Hematopoietic multipotent progenitor cell treated with erythropoietin and hydrocortisone succinate and interleukin-3 and kit ligand, for 8 days (in vitro differentiated cells): ENCODE results near the gene MRPL44.

Experiments used
- DNase-seq: peaks from one replicate; pipeline ENCODE4 v3.0.0-alpha.2; 2015

MRPL44 gene

DNA sequence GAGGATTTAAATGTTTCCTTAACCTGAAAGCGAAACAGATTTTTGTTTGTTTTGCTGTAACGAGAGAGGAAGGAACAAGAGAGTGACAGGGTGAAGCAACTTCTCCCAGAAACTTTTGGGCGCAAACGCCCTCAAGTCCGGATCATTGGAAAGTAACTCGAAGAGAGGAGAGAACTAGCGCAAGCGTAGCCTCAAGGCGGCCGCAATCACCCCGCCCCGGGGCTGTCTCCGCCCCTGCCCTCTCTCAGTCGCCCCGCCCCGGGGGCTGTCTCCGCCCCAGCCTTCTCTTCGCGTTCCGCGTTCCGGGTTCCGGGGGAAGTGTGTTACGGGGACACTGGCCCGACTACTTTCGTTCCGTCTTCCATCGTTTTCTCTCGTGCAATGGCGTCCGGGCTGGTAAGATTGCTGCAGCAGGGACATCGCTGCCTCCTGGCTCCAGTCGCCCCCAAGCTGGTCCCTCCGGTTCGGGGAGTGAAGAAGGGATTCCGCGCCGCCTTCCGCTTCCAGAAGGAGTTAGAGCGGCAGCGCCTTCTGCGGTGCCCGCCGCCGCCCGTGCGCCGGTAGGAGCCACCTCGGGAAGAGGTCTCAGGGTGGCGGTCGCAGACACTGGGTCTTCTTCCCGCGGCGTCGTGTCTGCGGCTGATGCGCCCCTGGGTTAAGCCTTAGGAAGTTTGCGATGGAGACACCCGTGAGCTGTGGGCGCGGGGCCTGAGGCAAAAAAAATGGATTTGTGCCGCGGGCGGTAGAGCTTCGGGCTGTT lies at the start of gene MRPL44:
TSS of gene MRPL44 (plus strand) at position 372 of the 760 bp plus-strand sequence. CDS start at position 382, 10 bp downstream.
- DNase-seq, result peak; percentile 95

DNA sequence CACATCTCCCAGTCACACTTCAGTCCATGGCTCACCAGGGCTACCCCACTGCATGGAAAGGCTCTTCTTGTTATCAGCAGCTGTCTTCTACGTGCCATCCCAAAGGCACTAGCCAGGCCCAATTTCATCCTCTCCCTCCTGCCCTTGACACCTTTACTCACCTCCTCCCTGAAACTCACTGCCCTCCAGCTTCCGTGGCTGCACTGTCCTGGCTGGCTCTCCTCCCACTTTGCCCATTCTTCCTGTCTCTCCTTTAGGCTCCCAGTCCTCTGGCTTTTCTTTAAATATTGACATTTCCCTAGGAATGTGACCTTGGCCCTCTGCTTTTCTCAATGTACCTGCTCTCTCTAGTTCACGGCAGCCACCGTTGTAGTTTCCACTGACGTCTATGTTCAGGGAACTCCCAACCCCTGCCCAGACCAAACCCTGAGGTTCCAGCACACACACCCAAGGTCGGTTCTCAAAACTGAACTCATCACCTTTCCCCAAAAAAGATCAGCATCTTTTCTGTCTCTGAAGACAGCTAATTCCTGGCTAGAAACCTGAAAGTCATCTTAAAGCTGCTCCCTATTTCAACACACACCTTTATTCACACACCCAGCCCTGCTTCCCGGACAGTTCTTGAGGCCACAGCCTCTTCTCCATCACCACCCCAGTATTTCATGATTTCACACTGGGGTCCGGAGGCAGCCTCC lies 48.8 kb upstream of the MRPL44 start:
- no peak for DNase-seq

- no peak for DNase-seq
Observed at GRCh38 chr2:223909001-223909741, 48.1 kb upstream of the MRPL44 start.

DNA sequence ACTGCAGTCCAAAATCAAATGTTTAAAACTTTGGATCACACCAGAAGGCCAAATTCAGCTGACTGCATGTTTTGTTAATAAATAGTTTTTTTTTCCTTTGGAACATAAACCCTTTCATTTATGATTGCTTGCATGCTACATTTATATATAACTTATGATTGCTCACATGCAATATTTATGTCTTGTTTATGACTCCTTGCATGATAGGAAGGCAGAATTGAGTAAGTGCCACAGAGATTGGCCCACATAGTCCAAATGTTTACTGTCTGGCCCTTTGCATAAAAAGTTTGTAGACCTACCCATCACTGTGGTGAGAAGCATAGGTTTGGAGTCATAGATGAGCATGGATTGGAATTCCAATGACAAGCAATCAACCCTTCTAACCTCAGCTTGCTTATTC lies 42.9 kb upstream of the MRPL44 start:
- no peak for DNase-seq

DNA sequence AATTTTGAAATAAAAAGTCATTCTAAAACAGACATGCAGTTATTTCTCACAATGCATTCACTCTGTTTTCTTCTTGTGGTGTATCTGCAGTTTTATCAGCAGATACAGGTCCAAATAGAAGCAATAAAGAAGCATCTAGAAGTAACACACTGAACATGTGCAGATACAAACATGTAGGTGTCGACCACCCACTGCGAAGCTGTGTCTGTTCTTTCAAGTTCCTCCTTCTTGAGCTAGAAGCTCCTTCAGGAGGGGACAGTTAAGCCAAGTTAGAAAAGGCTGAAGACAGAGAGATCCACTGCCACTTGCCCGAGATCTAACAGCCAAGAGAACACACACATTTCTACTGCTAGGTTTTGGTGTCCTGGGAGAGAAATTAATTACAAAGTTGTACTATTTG lies 42.2 kb upstream of the MRPL44 start:
- no peak for DNase-seq

DNA sequence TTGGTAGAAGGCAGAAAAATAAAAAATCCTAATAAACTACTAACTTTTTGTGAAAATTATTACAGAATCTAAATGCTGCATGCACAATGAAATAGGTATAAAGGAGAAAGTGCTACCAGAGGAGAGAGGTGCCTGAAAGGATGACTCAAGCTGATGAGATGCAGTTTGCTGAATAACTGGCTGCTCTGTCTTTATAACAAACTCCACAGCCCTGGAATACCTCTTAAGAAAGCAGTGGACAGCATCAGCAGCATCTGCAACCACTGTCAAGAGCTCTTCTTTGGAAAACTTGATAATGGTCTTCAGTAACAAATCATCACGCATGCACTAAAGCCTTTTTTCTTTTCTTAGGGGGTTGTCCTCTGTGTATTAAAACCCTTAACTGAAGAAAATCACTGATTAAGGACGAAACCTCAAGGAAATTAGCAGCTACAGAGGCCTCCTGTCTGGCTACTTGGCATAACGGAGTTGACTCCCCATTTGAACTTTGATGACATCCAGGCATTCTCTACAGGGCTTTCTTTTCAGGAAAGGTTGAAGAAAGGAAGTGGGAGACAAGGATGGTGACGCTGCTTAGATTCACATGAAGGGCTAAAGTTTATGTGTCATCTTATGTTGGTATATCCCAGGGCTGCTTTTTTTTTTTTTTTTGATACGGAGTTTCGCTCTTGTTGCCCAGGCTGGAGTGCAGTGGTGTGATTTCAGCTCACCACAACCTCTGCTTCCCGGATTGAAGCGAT lies 40.9 kb upstream of the MRPL44 start:
- DNase-seq, result no peak

DNA sequence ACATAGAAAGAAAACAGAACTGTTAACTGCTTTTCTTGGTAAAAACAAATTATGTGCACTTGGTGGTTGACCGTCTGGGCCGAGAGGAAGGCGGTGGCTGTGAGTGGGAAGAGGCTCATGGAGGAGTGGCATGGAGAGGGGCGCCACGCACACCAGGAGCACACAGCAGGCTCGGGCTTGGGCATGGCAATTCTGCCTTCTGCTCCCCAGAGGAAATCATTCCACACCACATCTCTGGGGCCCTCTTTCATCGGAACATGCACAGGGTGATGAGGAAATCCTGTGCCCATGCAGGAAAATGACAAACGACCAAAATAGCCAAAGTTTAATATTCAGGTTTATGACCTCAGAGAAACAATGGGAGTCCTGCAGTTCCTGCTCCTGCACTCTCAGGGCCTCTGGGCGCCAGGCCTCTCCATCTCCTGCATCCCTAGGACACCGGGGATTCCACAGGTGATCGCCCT lies 38.6 kb upstream of the MRPL44 start:
- no peak for DNase-seq

DNA sequence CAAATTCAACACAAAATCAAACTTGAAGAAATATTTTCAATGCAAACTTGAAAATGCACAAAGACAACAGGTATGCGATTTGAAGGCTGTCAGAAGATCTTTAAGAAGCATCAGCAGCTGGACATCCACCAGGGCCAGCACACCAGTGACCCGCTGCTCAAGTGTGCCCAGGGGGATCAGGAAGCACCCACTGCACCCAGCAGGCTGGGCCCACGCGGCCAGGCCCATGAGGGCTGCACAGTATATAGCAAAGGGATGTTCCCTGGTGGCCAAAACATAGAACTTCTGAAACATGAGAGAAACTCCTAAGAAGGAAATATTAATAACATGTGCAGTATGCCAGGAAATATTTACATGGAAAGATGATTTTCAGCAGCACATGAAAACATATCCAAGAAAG lies 37.2 kb upstream of the MRPL44 start:
- no peak for DNase-seq

DNA sequence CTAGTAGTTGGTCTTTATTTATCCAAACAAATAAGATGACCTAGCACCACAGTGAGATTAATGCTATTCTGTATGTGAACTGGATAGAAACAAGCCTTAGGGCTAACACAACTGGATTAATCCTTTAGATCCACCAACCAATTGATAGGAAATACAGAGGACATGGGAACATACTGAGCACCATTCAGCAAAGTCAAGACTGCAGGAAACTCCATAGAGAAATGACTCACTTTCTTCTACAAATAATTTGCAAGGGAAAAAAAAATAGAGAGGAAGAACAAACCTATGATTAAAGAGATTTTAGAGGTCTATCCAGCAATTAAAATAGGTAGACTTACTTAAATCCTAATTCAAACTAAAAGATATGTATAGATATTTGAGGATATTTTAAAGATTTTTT lies 36.1 kb upstream of the MRPL44 start:
- no peak for DNase-seq

- DNase-seq, result no peak
Observed at GRCh38 chr2:223922308-223922707, 35.0 kb upstream of the MRPL44 start.

GRCh38 chr2:223923976-223924375 lies 33.3 kb upstream of the MRPL44 start:
- no peak for DNase-seq

- DNase-seq, result no peak
Observed at GRCh38 chr2:223925106-223925505, 32.2 kb upstream of the MRPL44 start.

DNA sequence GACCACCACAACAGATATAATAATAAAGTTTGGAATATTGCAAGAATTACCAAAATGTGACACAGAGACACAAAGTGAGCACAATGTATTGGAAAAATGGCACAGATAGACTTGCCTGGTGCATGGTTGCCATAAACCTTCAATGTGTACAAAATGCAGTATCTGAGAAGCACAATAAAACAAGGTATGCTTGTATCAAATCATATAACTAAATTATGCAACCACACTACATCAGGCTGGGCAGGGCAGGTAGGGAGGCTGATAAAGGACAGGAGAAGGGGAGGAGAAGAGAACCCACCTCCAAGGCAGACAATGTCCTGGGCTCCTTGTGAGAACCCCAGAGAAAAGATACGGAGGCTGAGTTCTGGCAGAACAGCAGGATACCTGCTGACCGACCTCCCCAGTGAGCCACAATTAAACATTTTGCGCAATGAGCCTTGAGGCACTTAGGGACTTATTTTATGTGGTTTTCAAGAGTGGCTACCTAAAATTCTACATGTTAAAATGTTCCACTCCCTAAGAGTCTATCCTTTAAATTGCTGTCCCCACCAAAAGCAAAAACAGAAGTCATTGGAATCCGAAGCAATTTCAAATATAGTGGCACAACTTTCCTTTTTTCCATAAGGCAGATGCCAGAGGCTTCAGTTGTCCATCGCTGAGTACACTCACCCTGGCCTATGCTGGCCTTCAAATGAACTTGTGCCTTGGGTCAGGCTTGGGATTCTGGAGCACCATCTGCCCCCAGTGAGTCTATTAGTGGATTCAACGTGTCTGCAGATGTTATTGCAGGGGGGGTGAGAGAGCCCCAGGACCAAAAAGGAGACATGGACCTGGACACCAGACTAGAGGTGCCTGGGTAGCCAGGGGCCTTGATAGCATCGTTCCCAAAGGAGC lies 28.9 kb upstream of the MRPL44 start:
- DNase-seq, result no peak

DNA sequence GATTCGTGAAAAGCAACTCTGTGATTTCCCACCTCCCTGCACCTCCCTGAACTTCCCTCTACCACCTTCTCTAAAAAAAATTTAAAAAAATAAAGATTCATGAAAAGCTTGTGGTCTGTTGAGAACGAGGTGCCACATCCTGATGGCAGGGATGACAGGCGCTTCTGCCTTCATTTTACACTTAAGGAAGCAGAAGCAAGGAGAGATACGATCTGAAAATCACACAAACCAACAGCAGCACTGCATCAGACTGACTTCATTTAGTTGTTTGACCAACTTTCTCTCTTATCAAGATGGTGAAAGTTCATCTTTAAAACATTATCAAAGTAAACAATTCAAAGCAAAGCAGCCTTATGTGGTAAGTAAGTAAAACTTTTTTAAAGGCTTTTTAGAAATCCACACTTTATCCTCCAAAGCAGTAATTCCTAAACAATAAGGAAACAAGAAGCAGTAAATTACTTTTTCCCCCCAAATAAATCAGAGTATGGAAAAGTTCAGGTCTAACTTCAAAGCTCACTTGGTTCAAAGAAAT lies 27.6 kb upstream of the MRPL44 start:
- DNase-seq, result no peak

GRCh38 chr2:223930103-223930976 lies 26.9 kb upstream of the MRPL44 start:
- DNase-seq, result peak; percentile 73

DNA sequence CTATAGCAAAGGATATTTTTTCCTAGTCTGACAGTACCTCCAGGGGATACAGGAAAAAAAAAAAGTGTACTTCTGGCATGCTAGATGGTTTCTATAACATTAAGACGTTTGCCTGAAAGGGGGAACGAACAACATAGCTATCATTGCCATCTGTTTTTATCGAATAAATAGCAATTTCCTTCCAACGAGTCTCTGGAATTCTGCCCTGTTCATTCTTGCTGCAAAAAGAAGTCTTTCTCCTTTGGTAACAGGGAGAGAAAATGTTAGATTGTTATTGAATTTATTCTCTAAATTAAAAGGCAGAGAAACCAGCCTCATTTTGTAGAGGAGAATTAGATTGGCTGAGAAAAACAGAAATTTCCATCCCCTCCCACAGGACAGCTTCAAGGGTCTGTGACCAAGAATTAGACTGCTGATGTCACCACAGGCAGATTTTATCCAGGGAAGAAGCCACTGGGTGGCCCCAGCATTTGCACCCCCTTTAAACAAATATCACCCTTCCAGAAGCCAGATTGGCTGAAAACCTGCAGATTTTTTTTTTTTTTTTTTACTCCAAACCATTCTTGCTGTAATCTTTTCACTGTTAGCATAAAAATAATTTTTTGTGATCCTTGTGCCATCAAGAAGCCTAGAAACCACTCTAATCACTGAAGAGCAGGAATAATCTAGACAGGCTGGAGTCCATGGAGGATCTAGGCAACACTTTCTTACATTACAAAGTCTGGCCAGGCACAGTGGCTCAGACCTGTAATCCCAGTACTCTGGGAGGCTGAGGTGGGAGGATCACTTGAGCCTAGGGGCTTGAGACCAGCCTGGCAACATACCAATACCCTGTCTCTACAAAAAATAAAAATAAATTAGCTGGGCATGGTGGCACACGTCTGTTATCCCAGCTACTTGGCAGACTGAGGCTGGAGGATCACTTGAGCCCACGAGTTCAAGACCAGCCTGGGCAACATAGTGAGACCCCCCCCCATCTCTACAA lies 24.2 kb upstream of the MRPL44 start:
- DNase-seq, result no peak

GRCh38 chr2:223934870-223935269 lies 22.4 kb upstream of the MRPL44 start:
- no peak for DNase-seq

GRCh38 chr2:223935459-223936125 lies 21.7 kb upstream of the MRPL44 start:
- no peak for DNase-seq

GRCh38 chr2:223936862-223937326 lies 20.4 kb upstream of the MRPL44 start:
- no peak for DNase-seq
